ENCODE results near the gene HOXD13. TPM values are rescaled to one million over a fixed set of nuclear protein-coding genes. Genes with fewer than 3 reads are reported as not detected.

The HOXD13 gene
- total RNA-seq, 4 donors from 2014 or later, result 0.32 TPM; not detected in 3

GRCh38 chr2:176105078-176105729 is 12.7 kb downstream of the HOXD13 start:
- Histone ChIP-seq H3K4me1 (peaks cover 8 to 42% (median 25%) of the 10 kb centered on the region in 4 donors), H3K9me3 (no peaks in the 10 kb centered on the region), H3K27ac (peak overlapping the region; percentile 46 to 79 (median 60)), H3K36me3 (no peaks in the 10 kb centered on the region), H3K4me3 (peak overlapping the region in 2 of 4 donors; percentile 37 to 52), H3K27me3 (peaks cover 98% of the 10 kb centered on the region)
- TF ChIP-seq CTCF (IDR thresholded peaks at IDR 0.05), result no peak
- no peak for TF ChIP-seq EP300 (IDR thresholded peaks at IDR 0.05; ENCODE audit: low read depth)
- TF ChIP-seq POLR2AphosphoS5 (IDR thresholded peaks at IDR 0.05), result no peak
- no peak for TF ChIP-seq POLR2A (IDR thresholded peaks at IDR 0.05)
- no peak for DNase-seq
- intact Hi-C loops (cut with DNase I; ENCODE audit: low total_unique reads) (no loop called here), in situ Hi-C loops (cut with MboI; ENCODE audit: low pct_ligation_motif_present in 1 of 4, low pct_unique_long_range_greater_than_20kb in 1 of 4, low sequenced_read_pairs in 3 of 4) (loop anchor here in 3 of 4 donors (25.0 kb wide), 2 partner anchors 707 to 1032 kb away; no protein-coding TSS in a partner anchor)
- WGBS, 2 donors (ENCODE audit: low coverage in 1 of 2), result 17 to 27% methylated on average over 11 to 23 of the region's 25 CpGs

- TF ChIP-seq POLR2AphosphoS5 (IDR thresholded peaks at IDR 0.05) (no peak), POLR2A (IDR thresholded peaks at IDR 0.05) (no peak), CTCF (IDR thresholded peaks at IDR 0.05) (no peak), EP300 (IDR thresholded peaks at IDR 0.05; ENCODE audit: low read depth) (no peak)
- intact Hi-C loops (cut with DNase I; ENCODE audit: low total_unique reads), result no loop called here
- H3K27ac ChIP-seq, result peak overlapping the region; percentile 51 to 79 (median 60)
- H3K4me1 ChIP-seq, result peaks cover 8 to 45% (median 25%) of the 10 kb centered on the region in 4 donors
- H3K9me3 ChIP-seq, result no peaks in the 10 kb centered on the region
- 25 to 40% methylated on average over 11 to 25 of the region's 25 CpGs for WGBS, 2 donors (ENCODE audit: low coverage in 1 of 2)
- H3K27me3 ChIP-seq, result peaks cover 98% of the 10 kb centered on the region
- in situ Hi-C loops (cut with MboI; ENCODE audit: low pct_ligation_motif_present in 1 of 4, low pct_unique_long_range_greater_than_20kb in 1 of 4, low sequenced_read_pairs in 3 of 4), result loop anchor here in 3 of 4 donors (25.0 kb wide), 2 partner anchors 706 to 1031 kb away; no protein-coding TSS in a partner anchor
- no peaks in the 10 kb centered on the region for H3K36me3 ChIP-seq
- no peak for DNase-seq
- H3K4me3 ChIP-seq, result peak overlapping the region in 2 of 4 donors; percentile 37 to 52
Measured at GRCh38 chr2:176105730-176106580, 13.4 kb downstream of the HOXD13 start.

- DNase-seq, result peak; percentile 66
- 0 to 10% methylated on average over 3 to 64 of the region's 85 CpGs for WGBS, 2 donors (ENCODE audit: low coverage in 1 of 2)
- Histone ChIP-seq H3K4me1 (peaks cover 8 to 51% (median 26%) of the 10 kb centered on the region in 4 donors), H3K9me3 (no peaks in the 10 kb centered on the region), H3K36me3 (no peaks in the 10 kb centered on the region), H3K27me3 (peaks cover 98% of the 10 kb centered on the region), H3K27ac (peak within 1 kb of the TSS; percentile 51 to 79 (median 60)), H3K4me3 (peak within 1 kb of the TSS; percentile 8 to 52 (median 28))
- intact Hi-C loops (cut with DNase I; ENCODE audit: low total_unique reads), result no loop called here
- no peak for TF ChIP-seq EP300 (IDR thresholded peaks at IDR 0.05; ENCODE audit: low read depth)
- peak; percentile 15 to 49 (median 44) for TF ChIP-seq POLR2AphosphoS5 (IDR thresholded peaks at IDR 0.05)
- TF ChIP-seq POLR2A (IDR thresholded peaks at IDR 0.05), result peak; percentile 15
- no peak for TF ChIP-seq CTCF (IDR thresholded peaks at IDR 0.05)
- in situ Hi-C loops (cut with MboI; ENCODE audit: low pct_ligation_motif_present in 1 of 4, low pct_unique_long_range_greater_than_20kb in 1 of 4, low sequenced_read_pairs in 3 of 4), result loop anchor here in 3 of 4 donors (25.0 kb wide), 2 partner anchors 705 to 1030 kb away; no protein-coding TSS in a partner anchor
Measured at GRCh38 chr2:176106581-176107539, 14.3 kb downstream of the HOXD13 start, which contains the start of gene HOXD11. HOXD11 (plus strand) TSS chr2:176107280; CDS start chr2:176107356, 76 bp downstream.
